Measurements from ENCODE around the gene CFL2. TPM values are rescaled to one million over a fixed set of nuclear protein-coding genes. Genes with fewer than 3 reads are reported as not detected.

The CFL2 gene
- total RNA-seq, 1 experiment from 2014 or later = 13.9 TPM

- Histone ChIP-seq H4K5ac (ENCODE audit: insufficient read length, low read depth, low read length) (no peak overlapping the region), H2BK120ac (ENCODE audit: low read depth, low read length, poor library complexity, severe bottlenecking) (no peak overlapping the region), H2AK5ac (ENCODE audit: insufficient read length, low read length) (no peak overlapping the region), H3K4ac (ENCODE audit: low read depth, low read length) (no peak overlapping the region), H3K27ac (ENCODE audit: insufficient read length, low read depth, low read length) (no peak overlapping the region), H2BK15ac (ENCODE audit: low read depth, low read length) (no peak overlapping the region), H3K23me2 (ENCODE audit: insufficient read length, low read depth, low read length, poor library complexity, severe bottlenecking) (no peaks in the 10 kb centered on the region), H3K79me1 (ENCODE audit: insufficient read depth, low read depth, low read length, poor library complexity, severe bottlenecking) (no peaks in the 10 kb centered on the region), H2BK5ac (ENCODE audit: insufficient read length, low read length) (no peak overlapping the region), H2AFZ (ENCODE audit: low read length) (no peak overlapping the region), H3K4me1 (ENCODE audit: insufficient read depth, low read length) (no peaks in the 10 kb centered on the region), H2BK12ac (ENCODE audit: insufficient read length, low read depth, low read length) (no peak overlapping the region), H3K56ac (ENCODE audit: insufficient read length, low read depth, low read length) (no peak overlapping the region), H3K27me3 (ENCODE audit: insufficient read depth, low read length) (no peaks in the 10 kb centered on the region), H3K4me2 (ENCODE audit: insufficient read depth, insufficient read length, low read length) (no peak overlapping the region), H3K18ac (ENCODE audit: insufficient read length, low read depth, low read length) (no peak overlapping the region), H3K9ac (ENCODE audit: extremely low read depth, insufficient read length, low read length) (no peak overlapping the region), H3K9me3 (ENCODE audit: control insufficient read depth, low read depth, low read length) (no peaks in the 10 kb centered on the region), H2BK20ac (ENCODE audit: low read depth, low read length, poor library complexity, severe bottlenecking) (no peak overlapping the region), H4K8ac (replicated peaks; ENCODE audit: insufficient read length, low read depth, low read length) (no peak overlapping the region), H3T11ph (ENCODE audit: low read length) (no peak overlapping the region), H3K14ac (ENCODE audit: insufficient read depth, low read length) (no peak overlapping the region), H4K91ac (ENCODE audit: insufficient read length, low read depth, low read length) (no peak overlapping the region), H3K23ac (ENCODE audit: insufficient read length, low read depth, low read length) (no peak overlapping the region), H3K79me2 (ENCODE audit: insufficient read depth, low read length) (no peaks in the 10 kb centered on the region), H4K20me1 (ENCODE audit: control insufficient read depth, insufficient read depth, insufficient read length) (no peaks in the 10 kb centered on the region)
- Mint-ChIP-seq H3K36me3 (ENCODE audit: insufficient read depth in 1 of 3, low read depth in 3 of 3) (peaks cover 0 to 37% (median 5%) of the 10 kb centered on the region in 3 experiments; a peak in 5 of 7 replicates), H3K4me1 (no peaks in the 10 kb centered on the region), H3K27me3 (ENCODE audit: low read depth) (no peaks in the 10 kb centered on the region), H3K4me3 (no peak overlapping the region), H3K27ac (no peak overlapping the region), H3K9me3 (no peaks in the 10 kb centered on the region)
- TF ChIP-seq CTCF (conservative IDR thresholded peaks at IDR 0.05) = no peak
- WGBS (ENCODE audit: extremely low coverage, insufficient read length, low lambda C conversion rate) = no CpG with 5 or more reads among the region's 2 CpGs
- no peak for DNase-seq
Measured at GRCh38 chr14:34755215-34755614, 40.8 kb upstream of the CFL2 start.

All from H9 (cell line).